Pancreas (tissue), 10 donors: ENCODE results near the gene ITGB2. TPM values are rescaled to one million over a fixed set of nuclear protein-coding genes. Genes with fewer than 3 reads are reported as not detected.

Experiments
- ATAC-seq, 4 donors: fragments of 200-7000 bp; cut with Tn5 transposase; one replicate each; pipeline versions ENCODE4 v1.8.0 to v1.9.1; 2020; ENCODE audit warnings: mild to moderate bottlenecking in 4 of 4, moderate library complexity in 4 of 4
- DNase-seq, 6 donors: peaks; one replicate each; pipeline ENCODE4 v3.0.0-alpha.2; 2020
- FAIRE-seq: peaks from 2 replicates; lab custom pipeline; 2012; peaks lifted over from hg19 to GRCh38; lab: Jason Lieb, UNC
- H3K27ac ChIP-seq, 4 donors: fragments of 200-600 bp; sonication (generic); 1 replicate in 3 of 4; 2 replicates in 1 of 4; pipeline versions ENCODE4 v1.5.0 to v1.8.0; 2020
- H3K27me3 ChIP-seq, 4 donors: fragments of 200-600 bp; one replicate each; pipeline ENCODE4 v1.8.0; 2021
- H3K36me3 ChIP-seq, 3 donors: fragments of 200-600 bp; sonication (generic) in 1 of 3; one replicate each; pipeline versions ENCODE4 v1.5.0 to v1.8.0; 2020 to 2021
- H3K4me1 ChIP-seq, 3 donors: fragments of 200-600 bp; one replicate each; pipeline ENCODE4 v1.8.0; 2021
- H3K4me3 ChIP-seq, 4 donors: fragments of 200-600 bp; sonication (generic) in 2 of 4; one replicate each; pipeline versions ENCODE4 v1.5.0 to v1.8.0; 2020 to 2021
- H3K9me3 ChIP-seq, 4 donors: fragments of 200-600 bp; one replicate each; pipeline ENCODE4 v1.8.0; 2021
- WGBS, 2 donors: extraction: QIAGEN DNeasy Blood & Tissue Kit; methylation state at CpG; one replicate each; pipeline ENCODE4 v1.1.7; 2013; 5-methylcytosine and 5-hydroxymethylcytosine counted together
- intact Hi-C, 3 donors: fragments of 100-400 bp; cut with DNase I; formaldehyde crosslinking; loops; one replicate each; pipeline versions ENCODE4 v1.11.1 to v1.14.2; 2022
- polyA plus RNA-seq, 2 donors: library from polyadenylated mRNA; stranded (reverse); fragments of 200-250 nt; gene quantifications; one replicate each; pipeline ENCODE4 v1.2.3, GENCODE V29; 2013
- total RNA-seq, 6 donors: library from RNA; stranded (reverse); fragmentation: NEBNext Ultra II Directional in 4 of 6; extraction: Animal tissue kit (Norgen Biotek cat#: 25700) in 4 of 6; gene quantifications; one replicate each; pipeline versions ENCODE4 v1.2.1 to v1.2.4, GENCODE V29; 2021 to 2023
- TF ChIP-seq, protein P1 (sequence below), 4 donors: fragments of 200-600 bp; sonication (generic) in 3 of 4; IDR thresholded peaks; one replicate each; pipeline versions ENCODE4 v1.5.0 to v1.8.0; 2021; ENCODE audit warnings: antibody characterized with exemption in 4 of 4
- donor health status: healthy with polysubstance abuse.
- donor health status: DM: no; HTN: no; CAD: no; lungs with moderate emphysema.
- donor health status: DM: no; HTN: no; CAD: no.
- donor health status: control.
- donor health status: control.
- donor health status: Bipolar disorder and iron deficiency.
- donor health status: DM: yes; HTN: yes; CAD: no.
- donor health status: DM: no; HTN: no; CAD: no.
- donor health status: DM: no; HTN: no; CAD: no.
- donor health status: DM: yes; HTN: yes; CAD: no.

The ITGB2 gene
- total and polyA plus RNA-seq, 8 donors = 1.1 to 88.0 (median 11.6) TPM

DNA sequence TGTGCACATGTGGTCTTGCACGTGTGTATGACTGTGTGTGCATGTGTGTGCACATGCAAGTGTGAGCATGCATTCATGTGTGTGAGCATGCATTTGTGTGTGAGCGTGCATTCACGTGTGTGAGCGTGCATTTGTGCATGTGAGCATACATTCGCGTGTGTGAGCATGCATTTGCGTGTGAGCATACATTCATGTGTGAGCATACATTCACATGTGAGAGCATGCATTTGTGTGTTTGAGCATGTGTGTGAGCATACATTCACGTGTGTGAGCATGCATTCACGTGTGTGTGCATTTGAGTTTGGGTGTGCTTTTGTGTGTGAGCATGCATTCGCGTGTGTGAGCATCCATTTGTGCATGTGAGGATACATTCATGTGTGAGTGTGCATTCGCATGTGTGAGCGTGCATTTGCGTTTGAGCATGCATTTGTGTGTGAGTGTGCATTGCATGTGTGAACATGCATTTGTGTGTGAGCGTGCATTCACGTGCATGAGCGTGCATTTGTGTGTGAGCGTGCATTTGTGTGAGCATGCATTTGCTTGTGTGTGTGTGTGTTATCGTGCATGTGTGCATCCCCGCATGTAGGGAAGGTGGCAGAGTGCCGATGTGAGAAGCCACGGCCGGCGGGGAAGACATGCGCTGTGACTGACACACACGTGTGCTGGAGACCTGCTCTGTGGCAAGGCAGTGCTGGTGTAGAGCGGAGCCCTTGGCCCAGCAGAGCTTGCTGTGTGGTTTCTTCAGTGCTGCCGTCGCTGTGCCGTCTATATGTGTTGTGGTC is 18.2 kb downstream of the ITGB2 start:
- DNase-seq (peak in 1 of 6 donors; percentile 47), ATAC-seq (no peak), FAIRE-seq (no peak)
- TF ChIP-seq, protein P1, sequence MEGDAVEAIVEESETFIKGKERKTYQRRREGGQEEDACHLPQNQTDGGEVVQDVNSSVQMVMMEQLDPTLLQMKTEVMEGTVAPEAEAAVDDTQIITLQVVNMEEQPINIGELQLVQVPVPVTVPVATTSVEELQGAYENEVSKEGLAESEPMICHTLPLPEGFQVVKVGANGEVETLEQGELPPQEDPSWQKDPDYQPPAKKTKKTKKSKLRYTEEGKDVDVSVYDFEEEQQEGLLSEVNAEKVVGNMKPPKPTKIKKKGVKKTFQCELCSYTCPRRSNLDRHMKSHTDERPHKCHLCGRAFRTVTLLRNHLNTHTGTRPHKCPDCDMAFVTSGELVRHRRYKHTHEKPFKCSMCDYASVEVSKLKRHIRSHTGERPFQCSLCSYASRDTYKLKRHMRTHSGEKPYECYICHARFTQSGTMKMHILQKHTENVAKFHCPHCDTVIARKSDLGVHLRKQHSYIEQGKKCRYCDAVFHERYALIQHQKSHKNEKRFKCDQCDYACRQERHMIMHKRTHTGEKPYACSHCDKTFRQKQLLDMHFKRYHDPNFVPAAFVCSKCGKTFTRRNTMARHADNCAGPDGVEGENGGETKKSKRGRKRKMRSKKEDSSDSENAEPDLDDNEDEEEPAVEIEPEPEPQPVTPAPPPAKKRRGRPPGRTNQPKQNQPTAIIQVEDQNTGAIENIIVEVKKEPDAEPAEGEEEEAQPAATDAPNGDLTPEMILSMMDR (IDR thresholded peaks at IDR 0.05) = no peak
- H3K4me1 ChIP-seq = no peaks in the 10 kb centered on the region
- no peaks in the 10 kb centered on the region for H3K36me3 ChIP-seq
- no peaks in the 10 kb centered on the region for H3K27me3 ChIP-seq
- 76 to 85% methylated on average over 30 of the region's 30 CpGs for WGBS, 2 donors
- H3K9me3 ChIP-seq = no peaks in the 10 kb centered on the region
- no peak overlapping the region for H3K4me3 ChIP-seq
- intact Hi-C loops = no loop called here
- H3K27ac ChIP-seq = no peak overlapping the region

DNA sequence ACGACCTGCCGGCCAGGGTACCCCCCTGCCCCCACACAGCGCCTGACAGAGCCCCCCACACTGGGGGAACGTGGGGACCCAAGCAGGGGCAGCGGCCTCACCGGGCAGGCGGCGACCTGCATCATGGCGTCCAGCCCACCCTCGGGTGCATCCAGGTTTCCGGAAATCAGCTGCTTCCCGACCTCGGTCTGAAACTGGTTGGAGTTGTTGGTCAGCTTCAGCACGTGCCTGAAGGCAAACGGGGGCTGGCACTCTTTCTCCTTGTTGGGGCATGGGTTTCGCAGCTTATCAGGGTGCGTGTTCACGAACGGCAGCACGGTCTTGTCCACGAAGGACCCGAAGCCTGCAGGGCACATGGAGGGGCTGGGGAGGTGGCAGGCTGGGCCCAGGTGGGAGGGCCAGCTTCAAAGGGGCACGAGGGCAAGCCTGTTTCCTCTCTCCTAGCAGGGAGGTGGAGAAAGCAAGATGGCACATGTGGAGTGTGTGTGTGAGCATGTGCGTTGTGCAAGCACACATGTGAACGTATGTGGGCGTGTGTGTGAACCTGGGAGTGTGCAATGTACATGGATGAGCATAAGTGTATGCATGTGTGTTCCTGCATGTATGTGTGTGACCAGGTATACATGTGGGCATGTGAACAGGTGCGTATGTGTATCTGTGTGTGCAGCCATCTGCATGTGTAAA is 19.2 kb downstream of the ITGB2 start:
- 54 to 63% methylated on average over 24 to 27 of the region's 27 CpGs for WGBS, 2 donors
- no peak for FAIRE-seq
- H3K36me3 ChIP-seq = no peaks in the 10 kb centered on the region

DNA sequence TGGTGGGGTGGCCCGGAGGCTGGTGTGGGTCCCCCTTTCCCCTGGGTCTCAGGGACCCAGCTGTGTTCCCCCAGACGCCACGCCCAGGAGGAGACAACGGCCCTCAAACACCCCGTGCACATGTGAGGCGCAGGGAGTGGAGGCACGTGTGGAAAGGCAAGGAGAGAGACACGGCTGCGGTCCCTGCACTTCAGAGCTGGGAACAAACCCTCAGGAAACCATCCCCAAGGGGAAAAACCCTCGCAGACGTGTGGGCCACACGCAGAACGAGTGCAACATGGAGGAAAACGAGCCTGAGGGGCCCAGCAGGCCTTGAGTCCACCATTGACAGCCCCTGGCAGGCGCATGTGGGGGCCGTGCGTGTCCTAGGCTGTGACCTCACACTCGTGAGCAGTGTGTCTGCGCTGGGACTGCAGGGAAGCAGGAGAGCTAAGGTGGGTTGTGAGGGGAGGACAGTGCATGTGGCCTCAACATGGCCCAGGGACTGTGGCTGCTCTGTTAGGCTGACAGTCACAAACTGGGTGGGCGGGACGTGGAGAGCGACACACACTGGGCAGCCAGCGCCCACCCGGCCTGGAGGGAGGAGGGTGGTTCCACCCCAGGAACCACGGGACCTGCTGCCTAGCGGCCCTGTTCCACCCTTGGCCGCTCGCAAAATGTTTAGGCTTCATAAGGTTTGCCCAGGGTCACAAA is 20.0 kb downstream of the ITGB2 start:
- no peak overlapping the region for H3K27ac ChIP-seq
- H3K9me3 ChIP-seq = no peaks in the 10 kb centered on the region
- ATAC-seq (no peak), FAIRE-seq (no peak), DNase-seq (peak in 2 of 6 donors; percentile 33 to 42)
- H3K27me3 ChIP-seq = no peaks in the 10 kb centered on the region
- intact Hi-C loops = no loop called here
- no peaks in the 10 kb centered on the region for H3K36me3 ChIP-seq
- 62 to 76% methylated on average over 27 to 28 of the region's 28 CpGs for WGBS, 2 donors
- TF ChIP-seq, protein P1 (IDR thresholded peaks at IDR 0.05) = no peak
- H3K4me3 ChIP-seq = no peak overlapping the region
- no peaks in the 10 kb centered on the region for H3K4me1 ChIP-seq

More for the DNA sequence above, 19.2 kb downstream of the ITGB2 start:
- Histone ChIP-seq H3K27ac (no peak overlapping the region), H3K4me1 (no peaks in the 10 kb centered on the region), H3K9me3 (no peaks in the 10 kb centered on the region), H3K4me3 (no peak overlapping the region), H3K27me3 (no peaks in the 10 kb centered on the region)
- intact Hi-C loops = no loop called here
- ATAC-seq (no peak), DNase-seq (peak in 2 of 6 donors; percentile 40 to 44)
- TF ChIP-seq, protein P1 (IDR thresholded peaks at IDR 0.05) = no peak

DNA sequence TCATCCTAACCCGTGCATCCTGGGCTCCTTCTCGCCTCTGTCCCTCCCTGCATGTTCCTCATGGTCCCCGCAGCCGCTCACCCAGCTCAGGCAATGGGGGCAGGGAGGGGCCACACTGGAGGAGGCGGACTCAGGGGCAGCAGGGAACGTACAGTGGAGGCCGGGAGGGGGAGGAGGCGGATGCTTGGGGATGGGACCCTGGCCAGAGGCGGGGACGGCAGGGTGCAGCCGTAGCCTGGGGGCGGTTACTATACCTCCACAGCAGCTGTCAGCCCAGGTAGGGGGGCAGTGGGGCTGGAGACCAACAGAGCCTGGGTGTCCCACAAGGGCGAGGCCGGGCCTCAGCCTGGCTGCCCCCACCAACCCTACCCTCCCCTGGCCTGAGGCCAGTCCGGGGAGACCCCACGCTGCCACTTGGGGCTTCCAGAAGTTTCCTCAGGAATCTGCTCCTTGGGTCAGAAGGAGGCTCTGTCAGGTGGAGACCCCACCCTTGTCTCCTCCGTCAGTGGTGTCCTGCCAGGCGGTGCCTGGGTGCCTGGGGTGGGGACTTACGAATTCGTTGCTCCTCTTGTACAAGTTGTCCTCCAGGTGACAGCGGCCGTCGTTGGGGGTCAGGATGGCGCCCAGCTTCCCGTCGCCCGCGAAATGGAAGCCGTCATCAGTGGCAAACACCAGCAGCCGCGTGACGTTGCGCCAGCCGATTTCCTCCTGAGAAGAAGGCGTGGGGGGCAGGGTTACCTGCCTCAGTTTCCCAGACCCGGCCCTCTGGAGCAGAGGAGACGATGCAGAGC is 20.7 kb downstream of the ITGB2 start:
- Histone ChIP-seq H3K36me3 (no peaks in the 10 kb centered on the region), H3K27ac (no peak overlapping the region), H3K4me3 (no peak overlapping the region), H3K4me1 (no peaks in the 10 kb centered on the region), H3K27me3 (no peaks in the 10 kb centered on the region), H3K9me3 (no peaks in the 10 kb centered on the region)
- 58 to 67% methylated on average over 37 of the region's 37 CpGs for WGBS, 2 donors
- intact Hi-C loops = no loop called here
- TF ChIP-seq, protein P1 (IDR thresholded peaks at IDR 0.05) = no peak
- DNase-seq (peak in 2 of 6 donors; percentile 54 to 69), FAIRE-seq (no peak), ATAC-seq (no peak)
